HG02610 (cell line): ENCODE results near the gene MCAT.
A peak's percentile ranks its signal among the peaks of the same experiment; 100 is the strongest.

Experiments
- ATAC-seq: cut with Tn5 transposase; IDR thresholded peaks from one replicate; pipeline ENCODE4 v1.9.1; 2021; ENCODE audit warnings: mild to moderate bottlenecking, moderate library complexity; ENCODE audit not compliant: unreplicated experiment

MCAT gene

DNA sequence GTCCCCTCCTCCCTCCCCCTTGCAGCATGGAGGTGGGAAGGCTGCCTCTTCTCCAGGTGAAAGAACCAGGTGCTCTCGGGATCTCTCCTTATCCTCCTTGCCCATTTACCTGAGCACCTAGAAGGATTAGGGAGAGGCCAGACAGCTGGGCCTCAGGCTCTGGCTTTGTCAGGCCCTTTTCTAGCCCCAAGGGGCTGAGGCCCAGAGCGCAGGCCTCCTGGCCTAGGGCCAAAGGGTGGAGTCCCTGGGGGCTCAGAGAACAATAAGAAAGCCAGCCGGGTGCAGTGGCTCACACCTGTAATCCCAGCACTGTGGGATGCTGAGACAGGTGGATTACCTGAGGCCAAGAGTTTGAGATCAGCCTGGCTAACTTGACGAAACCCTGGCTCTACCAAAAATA is 48.6 kb downstream of the MCAT start:
- ATAC-seq, result no peak

GRCh38 chr22:43094085-43094484 is 49.1 kb downstream of the MCAT start:
- no peak for ATAC-seq

- ATAC-seq, result no peak
Observed at GRCh38 chr22:43092085-43092484, 51.1 kb downstream of the MCAT start.

DNA sequence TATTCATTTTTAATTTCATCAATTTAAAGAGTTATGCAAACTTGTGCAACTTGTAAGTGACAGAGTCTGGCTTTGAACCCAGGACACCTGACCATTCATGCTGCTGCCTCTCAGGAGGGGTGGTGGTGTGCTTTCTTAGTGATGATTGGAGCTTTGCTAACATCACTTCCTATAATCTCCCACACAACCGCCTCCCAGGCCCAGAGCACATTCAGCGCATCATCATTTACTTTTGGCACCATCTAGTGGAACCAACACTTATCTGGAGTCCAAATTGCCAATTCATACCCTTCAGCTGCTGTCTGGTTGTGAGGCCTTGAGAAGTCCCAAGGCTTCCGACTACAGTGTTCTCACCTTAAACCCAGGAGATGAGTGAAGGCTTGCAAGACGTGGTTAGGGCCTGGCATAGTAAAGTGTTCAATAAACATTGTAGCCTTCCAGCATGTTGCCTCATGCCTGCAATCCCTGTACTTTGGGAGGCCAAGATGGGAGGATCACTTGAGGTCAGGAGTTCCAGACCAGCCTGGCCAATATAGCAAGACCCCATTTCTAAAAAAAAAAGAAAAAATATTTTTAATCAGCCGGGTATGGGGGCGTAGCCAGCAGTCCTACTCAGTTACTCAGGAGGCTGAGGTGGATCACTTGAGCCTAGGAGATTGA is 52.9 kb downstream of the MCAT start:
- ATAC-seq, result no peak

DNA sequence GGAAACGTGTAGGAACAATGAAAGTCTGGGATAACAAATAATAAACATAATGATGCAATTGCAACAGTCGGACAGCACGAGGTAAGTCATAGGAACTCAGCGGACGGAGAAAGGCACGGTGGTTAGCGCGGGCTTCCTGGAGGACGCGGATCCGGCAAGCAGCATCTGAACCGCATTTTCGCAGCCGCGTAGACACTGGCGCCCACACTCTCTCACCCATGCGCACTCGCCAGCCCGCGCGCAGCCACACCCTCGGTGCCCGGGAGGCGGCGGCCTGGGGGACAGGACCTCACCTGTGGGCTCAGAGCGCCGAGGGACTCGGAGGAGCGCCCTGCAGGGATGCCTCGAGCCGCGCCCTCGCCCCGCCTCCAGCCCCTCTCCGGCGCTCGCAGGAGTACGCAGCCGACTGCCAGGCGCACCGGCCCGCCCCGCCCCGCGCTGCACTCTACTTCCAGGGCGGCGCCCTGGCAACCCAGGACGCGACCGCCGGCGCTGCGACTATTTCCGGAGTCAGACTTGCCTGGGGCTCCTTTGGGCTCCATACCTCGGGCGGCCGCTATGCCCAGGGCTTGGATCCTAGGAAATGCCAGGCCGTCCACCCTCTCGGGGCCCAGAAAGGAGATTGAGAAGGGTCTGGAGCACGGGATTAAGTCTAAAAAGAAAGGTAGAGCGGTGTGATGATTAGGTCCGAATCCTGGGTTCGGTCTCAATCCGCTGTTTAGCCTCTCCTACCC is 54.0 kb downstream of the MCAT start, which contains the start of gene TTLL1:
TTLL1 (minus strand) TSS at position 408 of the 734 bp plus-strand sequence. CDS start 13,805 bp downstream, outside the sequence.
- ATAC-seq, result peak; percentile 76

DNA sequence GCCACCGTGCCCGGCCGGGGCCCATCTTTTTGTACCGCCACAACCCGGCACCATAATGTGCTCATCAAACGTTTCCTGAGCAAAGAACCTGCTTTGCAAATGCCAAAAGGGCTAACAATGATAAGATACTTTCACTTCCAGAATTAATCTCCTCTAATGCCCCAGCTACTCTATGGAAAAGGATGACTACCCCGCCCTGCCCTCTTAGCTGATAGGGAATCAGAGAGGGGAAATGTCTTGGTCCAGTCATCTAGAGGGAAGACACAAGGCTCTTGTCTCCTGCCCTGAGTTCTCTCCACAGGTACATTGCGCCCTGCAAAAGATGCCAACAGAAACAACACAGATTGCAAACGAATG is 54.6 kb downstream of the MCAT start:
- ATAC-seq, result no peak

GRCh38 chr22:43085658-43086606 is 57.3 kb downstream of the MCAT start:
- no peak for ATAC-seq
